H1 (cell line): Measurements from ENCODE around the gene TMX2. TPM values are rescaled to one million over a fixed set of nuclear protein-coding genes. Genes with fewer than 3 reads are reported as not detected.

ENCODE experiments used
- CTCF ChIA-PET: fragments of 300-600 bp; sonication (Branson Sonifier 250); formaldehyde crosslinking; loops from one replicate; lab custom pipeline; 2021; ENCODE audit not compliant: partially characterized antibody; lab: Charles Lee
- POLR2A ChIA-PET: fragments of 300-600 bp; sonication (Branson Sonifier 250); formaldehyde crosslinking; loops from one replicate; lab custom pipeline; 2021; ENCODE audit warnings: inconsistent platforms; ENCODE audit not compliant: partially characterized antibody; lab: Charles Lee
- DNase-seq, 2 experiments: peaks; one replicate each; pipeline versions ENCODE4 v3.0.0 to v3.0.0-alpha.2; 2010 to 2022; ENCODE audit warnings: low spot score in 2 of 2, low read depth in 1 of 2, mixed read lengths in 1 of 2
- FAIRE-seq: peaks from 2 replicates; lab custom pipeline; 2011; peaks lifted over from hg19 to GRCh38; lab: Jason Lieb, UNC
- H2AFZ ChIP-seq: 2 replicates; pipeline ENCODE4 v1.8.1; 2012; ENCODE audit warnings: low read length, inconsistent platforms
- H2AK5ac ChIP-seq: 2 replicates; pipeline ENCODE4 v1.6.1; 2013; ENCODE audit warnings: low read depth, low read length
- H2BK120ac ChIP-seq: replicated peaks from 2 replicates; pipeline ENCODE3; 2013; ENCODE audit warnings: low read depth, low read length, inconsistent platforms
- H2BK12ac ChIP-seq: 2 replicates; pipeline ENCODE4 v1.6.1; 2013; ENCODE audit warnings: low read depth, low read length
- H2BK15ac ChIP-seq: 2 replicates; pipeline ENCODE4 v1.6.1; 2013; ENCODE audit warnings: low read length
- H2BK20ac ChIP-seq: 2 replicates; pipeline ENCODE4 v1.6.1; 2013; ENCODE audit warnings: low read length
- H2BK5ac ChIP-seq: 2 replicates; pipeline ENCODE4 v1.6.1; 2013; ENCODE audit warnings: low read depth, low read length
- H3K14ac ChIP-seq: 2 replicates; pipeline ENCODE4 v1.6.1; 2013; ENCODE audit warnings: inconsistent platforms; ENCODE audit not compliant: insufficient read length
- H3K18ac ChIP-seq: 2 replicates; pipeline ENCODE4 v1.6.1; 2013; ENCODE audit warnings: low read length; ENCODE audit errors: extremely low read depth
- H3K23ac ChIP-seq: 2 replicates; pipeline ENCODE4 v1.6.1; 2013; ENCODE audit warnings: inconsistent platforms; ENCODE audit not compliant: insufficient read length
- H3K23me2 ChIP-seq: 2 replicates; pipeline ENCODE4 v1.6.1; 2013; ENCODE audit warnings: low read depth, low read length
- H3K27ac ChIP-seq: 2 replicates; pipeline ENCODE4 v1.6.1; 2011; ENCODE audit warnings: low read depth, low read length, inconsistent platforms
- H3K27me3 ChIP-seq, 4 experiments: replicated peaks in 1 of 4; 1 replicate in 1 of 4; 2 replicates in 3 of 4; pipeline versions ENCODE4 v1.6.1 to v1.8.1; 2011 to 2013; ENCODE audit warnings: low read length in 3 of 4, mild to moderate bottlenecking in 3 of 4, inconsistent platforms in 2 of 4, mixed read lengths in 2 of 4, moderate library complexity in 1 of 4; ENCODE audit not compliant: control insufficient read depth in 3 of 4, insufficient read depth in 3 of 4; ENCODE audit errors: extremely low read depth in 1 of 4
- H3K36me3 ChIP-seq, 4 experiments: 2 replicates each; pipeline versions ENCODE4 v1.6.1 to v1.8.1; 2011 to 2013; ENCODE audit warnings: mild to moderate bottlenecking in 4 of 4, low read length in 3 of 4, moderate library complexity in 2 of 4, control low read depth in 1 of 4, inconsistent platforms in 1 of 4; ENCODE audit not compliant: insufficient read depth in 4 of 4, control insufficient read depth in 2 of 4
- H3K4ac ChIP-seq: replicated peaks from 2 replicates; pipeline ENCODE3; 2013; ENCODE audit warnings: low read length, low read depth, mixed read lengths, inconsistent platforms; ENCODE audit not compliant: insufficient read length
- H3K4me1 ChIP-seq, 4 experiments: replicated peaks in 1 of 4; 1 replicate in 1 of 4; 2 replicates in 3 of 4; pipeline versions ENCODE4 v1.6.1 to v1.8.1; 2011 to 2013; ENCODE audit warnings: low read length in 3 of 4, inconsistent platforms in 2 of 4, mixed read lengths in 1 of 4; ENCODE audit not compliant: insufficient read depth in 4 of 4, control insufficient read depth in 3 of 4
- H3K4me2 ChIP-seq, 2 experiments: 2 replicates each; pipeline versions ENCODE4 v1.6.1 to v1.8.1; 2011 to 2013; ENCODE audit warnings: low read depth in 2 of 2, low read length in 2 of 2, control low read depth in 1 of 2, inconsistent platforms in 1 of 2, mild to moderate bottlenecking in 1 of 2; ENCODE audit not compliant: insufficient read depth in 1 of 2
- H3K4me3 ChIP-seq, 4 experiments: fragments of 200-600, 300-600 bp in 1 of 4; sonication (generic), shearing (Covaris generic), sonication (Bioruptor Twin) in 1 of 4; 2 replicates each; pipeline versions ENCODE4 v1.5.1 to v1.8.1; 2011 to 2016; ENCODE audit warnings: low read length in 4 of 4, low read depth in 3 of 4, control low read depth in 2 of 4, inconsistent platforms in 2 of 4, mild to moderate bottlenecking in 2 of 4, mixed read lengths in 1 of 4, moderate library complexity in 1 of 4; ENCODE audit not compliant: insufficient read depth in 2 of 4; ENCODE audit errors: extremely low read depth in 1 of 4
- H3K56ac ChIP-seq: replicated peaks from 2 replicates; pipeline ENCODE3; 2013; ENCODE audit warnings: low read depth, mild to moderate bottlenecking, mixed read lengths, low read length, inconsistent platforms; ENCODE audit not compliant: insufficient read length
- H3K79me1 ChIP-seq: 2 replicates; pipeline ENCODE4 v1.6.1; 2013; ENCODE audit warnings: low read depth, low read length, control low read depth
- H3K79me2 ChIP-seq, 2 experiments: 2 replicates each; pipeline versions ENCODE4 v1.6.1 to v1.8.1; 2012 to 2013; ENCODE audit warnings: low read length in 2 of 2, mild to moderate bottlenecking in 2 of 2, inconsistent platforms in 1 of 2; ENCODE audit not compliant: insufficient read depth in 2 of 2, control insufficient read depth in 1 of 2
- H3K9ac ChIP-seq, 4 experiments: replicated peaks in 1 of 4; 1 replicate in 1 of 4; 2 replicates in 3 of 4; pipeline versions ENCODE4 v1.6.1 to v1.8.1; 2011 to 2013; ENCODE audit warnings: low read depth in 3 of 4, low read length in 3 of 4, control low read depth in 2 of 4, mild to moderate bottlenecking in 2 of 4, moderate library complexity in 2 of 4, inconsistent platforms in 1 of 4; ENCODE audit errors: extremely low read depth in 1 of 4
- H3K9me3 ChIP-seq, 2 experiments: 2 replicates each; pipeline versions ENCODE4 v1.6.1 to v1.8.1; 2012 to 2013; ENCODE audit warnings: mild to moderate bottlenecking in 2 of 2, moderate library complexity in 2 of 2, control low read depth in 1 of 2, inconsistent platforms in 1 of 2, low read depth in 1 of 2, low read length in 1 of 2, mixed read lengths in 1 of 2; ENCODE audit not compliant: insufficient read depth in 2 of 2
- H4K20me1 ChIP-seq, 2 experiments: replicated peaks in 1 of 2; 2 replicates each; pipeline versions ENCODE3 to v1.8.1; 2011 to 2013; ENCODE audit warnings: inconsistent platforms in 2 of 2, low read length in 2 of 2, mild to moderate bottlenecking in 1 of 2; ENCODE audit not compliant: insufficient read depth in 2 of 2, control insufficient read depth in 1 of 2
- H4K5ac ChIP-seq: 2 replicates; pipeline ENCODE4 v1.6.1; 2013; ENCODE audit warnings: low read length, low read depth, mixed read lengths, inconsistent platforms; ENCODE audit not compliant: insufficient read length
- H4K8ac ChIP-seq: 2 replicates; pipeline ENCODE4 v1.8.0; 2013; ENCODE audit warnings: mild to moderate bottlenecking, moderate library complexity, low read length, inconsistent platforms; ENCODE audit not compliant: insufficient read depth; ENCODE audit errors: extremely low read depth
- H4K91ac ChIP-seq: replicated peaks from 2 replicates; pipeline ENCODE3; 2013; ENCODE audit warnings: low read length, mixed read lengths, inconsistent platforms; ENCODE audit not compliant: insufficient read length
- POLR2A ChIP-seq, 2 experiments: IDR thresholded peaks; 1 replicate in 1 of 2; 2 replicates in 1 of 2; pipeline ENCODE4 v1.6.1; 2011; ENCODE audit warnings: low read depth in 2 of 2, low read length in 2 of 2, mild to moderate bottlenecking in 2 of 2; ENCODE audit errors: control extremely low read depth in 1 of 2
- TEAD4 ChIP-seq: IDR thresholded peaks from 2 replicates; pipeline ENCODE4 v1.6.1; 2012; ENCODE audit warnings: low read depth, low read length, inconsistent platforms, mixed read lengths
- WGBS, 2 experiments: shearing (Covaris generic) in 1 of 2; methylation state at CpG; one replicate each; pipeline versions ENCODE4 v1.1.6 to v1.1.7; 2013 to 2015; ENCODE audit warnings: low lambda C conversion rate in 2 of 2, mixed read lengths in 2 of 2, inconsistent platforms in 1 of 2, low coverage in 1 of 2, missing lambda C conversion rate in 1 of 2; ENCODE audit not compliant: insufficient replicate concordance in 2 of 2, insufficient coverage in 1 of 2, insufficient read length in 1 of 2; ENCODE audit errors: extremely low coverage in 1 of 2, missing lambda C conversion rate in 1 of 2; 5-methylcytosine and 5-hydroxymethylcytosine counted together
- polyA plus RNA-seq, 7 experiments: library from polyadenylated mRNA; depleted of rRNA in 3 of 7; stranded (reverse) in 5 of 7; unstranded in 2 of 7; fragments of >200 nt in 5 of 7; fragments of 200-250 nt in 2 of 7; gene quantifications; 1 replicate in 5 of 7; 2 replicates in 1 of 7; 4 replicates in 1 of 7; pipeline versions ENCODE4 v1.2.1 to v1.2.3, GENCODE V29; 2011 to 2013; ENCODE audit warnings: missing spikeins in 2 of 7, mixed read lengths in 2 of 7
- total RNA-seq: library from RNA; stranded (reverse); fragmentation: NEBNext Ultra II Directional; extraction: Animal tissue kit (Norgen Biotek cat#: 25700); gene quantifications from 2 replicates; pipeline ENCODE4 v1.2.1, GENCODE V29; 2021

Gene TMX2
- total and polyA plus RNA-seq, 2 of the 8 experiments (the other 6 are each of a cell fraction or from before 2014, with no cell fraction given), result 70.4 to 100.0 TPM

GRCh38 chr11:57787920-57788702, 75.7 kb downstream of the TMX2 start:
- Histone ChIP-seq H2AFZ (no peak overlapping the region), H4K20me1 (peaks cover 3 to 8% of the 10 kb centered on the region in 2 experiments), H2BK20ac (no peak overlapping the region), H4K8ac (no peak overlapping the region), H3K9me3 (no peaks in the 10 kb centered on the region), H3K4ac (no peak overlapping the region), H2BK12ac (no peak overlapping the region), H3K27me3 (no peaks in the 10 kb centered on the region), H4K5ac (no peak overlapping the region), H3K4me1 (peaks cover 0 to 9% (median 3%) of the 10 kb centered on the region in 4 experiments; a peak in 3 of 7 replicates), H2BK15ac (no peak overlapping the region), H3K27ac (no peak overlapping the region), H3K18ac (no peak overlapping the region; the same call in 1 of the 2 replicates), H3K36me3 (peaks cover 0 to 5% (median 2%) of the 10 kb centered on the region in 4 experiments; a peak in 3 of 8 replicates), H2AK5ac (no peak overlapping the region), H3K79me1 (peaks cover 8% of the 10 kb centered on the region), H3K23me2 (no peaks in the 10 kb centered on the region), H4K91ac (no peak overlapping the region), H3K4me3 (no peak overlapping the region), H2BK120ac (no peak overlapping the region), H3K23ac (no peak overlapping the region), H2BK5ac (0 out of 2 replicates have a peak overlapping the region, but pooled peaks have one; percentile 12), H3K56ac (no peak overlapping the region), H3K4me2 (peak overlapping the region; percentile 26 to 47; a peak in 3 of 4 replicates), H3K9ac (peak overlapping the region in 1 of 4 experiments; percentile 16; a peak in 1 of 7 replicates), H3K79me2 (peaks cover 3 to 96% of the 10 kb centered on the region in 2 experiments; a peak in 3 of 4 replicates), H3K14ac (no peak overlapping the region)
- ChIA-PET CTCF (interaction anchor here (0.9 to 6.1 kb wide), 6 partner anchors 9 to 40 kb away, joined by 3 to 44 read pairs (median 4); partner anchors contain the start of gene BTBD18), POLR2A (interaction anchor here (0.7 to 5.5 kb wide), 3 partner anchors 10 to 258 kb away, joined by 3 to 42 read pairs (median 3); no protein-coding TSS in a partner anchor)
- FAIRE-seq (peak; percentile 55), DNase-seq (no peak)
- no peak for TF ChIP-seq TEAD4
- TF ChIP-seq POLR2A (IDR thresholded peaks at IDR 0.05; ENCODE audit: control extremely low read depth in 1 of 2, low read depth in 2 of 2, low read length in 2 of 2), result peak in 1 of 2 experiments; percentile 31; a peak in 1 of 3 replicates
- 62% methylated on average over 6 of the region's 6 CpGs; no CpG with 5 or more reads in 1 of the 2 experiments for WGBS, 2 experiments
